ENCODE results near the gene MAPK10. TPM values are rescaled to one million over a fixed set of nuclear protein-coding genes. Genes with fewer than 3 reads are reported as not detected.

Gene MAPK10
- total RNA-seq, 1 experiment from 2014 or later, result 5.2 TPM

GRCh38 chr4:86286726-86287125 is 73.1 kb downstream of the MAPK10 start:
- Mint-ChIP-seq H3K4me1 (0 out of 2 replicates have a peak, but pooled peaks cover 1% of the 10 kb centered on the region), H3K9me3 (no peaks in the 10 kb centered on the region), H3K36me3 (no peaks in the 10 kb centered on the region), H3K27ac (no peak overlapping the region), H3K4me3 (no peak overlapping the region), H3K27me3 (ENCODE audit: low read depth) (no peaks in the 10 kb centered on the region)
- POLR2A ChIA-PET, result no interaction called here
- CTCF ChIA-PET, result no interaction called here
- TF ChIP-seq ZNF416 (CRISPR knock-in tag; IDR thresholded peaks at IDR 0.05) (no peak), ZNF138 (CRISPR knock-in tag; conservative IDR thresholded peaks at IDR 0.05) (no peak), TEAD4 (CRISPR knock-in tag; IDR thresholded peaks at IDR 0.05) (no peak), MYBL2 (CRISPR knock-in tag; IDR thresholded peaks at IDR 0.05) (no peak), NR1H2 (CRISPR knock-in tag; IDR thresholded peaks at IDR 0.05) (no peak), CDX4 (CRISPR knock-in tag; IDR thresholded peaks at IDR 0.05; ENCODE audit: borderline replicate concordance) (no peak), ZBTB21 (CRISPR knock-in tag; IDR thresholded peaks at IDR 0.05; ENCODE audit: borderline replicate concordance) (no peak), ESRRA (CRISPR knock-in tag; IDR thresholded peaks at IDR 0.05; ENCODE audit: borderline replicate concordance) (no peak), E2F1 (CRISPR knock-in tag; IDR thresholded peaks at IDR 0.05) (no peak), CREM (CRISPR knock-in tag; IDR thresholded peaks at IDR 0.05) (no peak), OVOL2 (CRISPR knock-in tag; IDR thresholded peaks at IDR 0.05; ENCODE audit: borderline replicate concordance) (no peak)
- TF ChIP-seq, protein P1, sequence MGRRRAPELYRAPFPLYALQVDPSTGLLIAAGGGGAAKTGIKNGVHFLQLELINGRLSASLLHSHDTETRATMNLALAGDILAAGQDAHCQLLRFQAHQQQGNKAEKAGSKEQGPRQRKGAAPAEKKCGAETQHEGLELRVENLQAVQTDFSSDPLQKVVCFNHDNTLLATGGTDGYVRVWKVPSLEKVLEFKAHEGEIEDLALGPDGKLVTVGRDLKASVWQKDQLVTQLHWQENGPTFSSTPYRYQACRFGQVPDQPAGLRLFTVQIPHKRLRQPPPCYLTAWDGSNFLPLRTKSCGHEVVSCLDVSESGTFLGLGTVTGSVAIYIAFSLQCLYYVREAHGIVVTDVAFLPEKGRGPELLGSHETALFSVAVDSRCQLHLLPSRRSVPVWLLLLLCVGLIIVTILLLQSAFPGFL (CRISPR knock-in tag; IDR thresholded peaks at IDR 0.05; ENCODE audit: borderline replicate concordance), result no peak
- TF ChIP-seq, protein P2, sequence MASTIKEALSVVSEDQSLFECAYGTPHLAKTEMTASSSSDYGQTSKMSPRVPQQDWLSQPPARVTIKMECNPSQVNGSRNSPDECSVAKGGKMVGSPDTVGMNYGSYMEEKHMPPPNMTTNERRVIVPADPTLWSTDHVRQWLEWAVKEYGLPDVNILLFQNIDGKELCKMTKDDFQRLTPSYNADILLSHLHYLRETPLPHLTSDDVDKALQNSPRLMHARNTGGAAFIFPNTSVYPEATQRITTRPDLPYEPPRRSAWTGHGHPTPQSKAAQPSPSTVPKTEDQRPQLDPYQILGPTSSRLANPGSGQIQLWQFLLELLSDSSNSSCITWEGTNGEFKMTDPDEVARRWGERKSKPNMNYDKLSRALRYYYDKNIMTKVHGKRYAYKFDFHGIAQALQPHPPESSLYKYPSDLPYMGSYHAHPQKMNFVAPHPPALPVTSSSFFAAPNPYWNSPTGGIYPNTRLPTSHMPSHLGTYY (CRISPR knock-in tag; IDR thresholded peaks at IDR 0.05), result no peak
- TF ChIP-seq, protein P3, sequence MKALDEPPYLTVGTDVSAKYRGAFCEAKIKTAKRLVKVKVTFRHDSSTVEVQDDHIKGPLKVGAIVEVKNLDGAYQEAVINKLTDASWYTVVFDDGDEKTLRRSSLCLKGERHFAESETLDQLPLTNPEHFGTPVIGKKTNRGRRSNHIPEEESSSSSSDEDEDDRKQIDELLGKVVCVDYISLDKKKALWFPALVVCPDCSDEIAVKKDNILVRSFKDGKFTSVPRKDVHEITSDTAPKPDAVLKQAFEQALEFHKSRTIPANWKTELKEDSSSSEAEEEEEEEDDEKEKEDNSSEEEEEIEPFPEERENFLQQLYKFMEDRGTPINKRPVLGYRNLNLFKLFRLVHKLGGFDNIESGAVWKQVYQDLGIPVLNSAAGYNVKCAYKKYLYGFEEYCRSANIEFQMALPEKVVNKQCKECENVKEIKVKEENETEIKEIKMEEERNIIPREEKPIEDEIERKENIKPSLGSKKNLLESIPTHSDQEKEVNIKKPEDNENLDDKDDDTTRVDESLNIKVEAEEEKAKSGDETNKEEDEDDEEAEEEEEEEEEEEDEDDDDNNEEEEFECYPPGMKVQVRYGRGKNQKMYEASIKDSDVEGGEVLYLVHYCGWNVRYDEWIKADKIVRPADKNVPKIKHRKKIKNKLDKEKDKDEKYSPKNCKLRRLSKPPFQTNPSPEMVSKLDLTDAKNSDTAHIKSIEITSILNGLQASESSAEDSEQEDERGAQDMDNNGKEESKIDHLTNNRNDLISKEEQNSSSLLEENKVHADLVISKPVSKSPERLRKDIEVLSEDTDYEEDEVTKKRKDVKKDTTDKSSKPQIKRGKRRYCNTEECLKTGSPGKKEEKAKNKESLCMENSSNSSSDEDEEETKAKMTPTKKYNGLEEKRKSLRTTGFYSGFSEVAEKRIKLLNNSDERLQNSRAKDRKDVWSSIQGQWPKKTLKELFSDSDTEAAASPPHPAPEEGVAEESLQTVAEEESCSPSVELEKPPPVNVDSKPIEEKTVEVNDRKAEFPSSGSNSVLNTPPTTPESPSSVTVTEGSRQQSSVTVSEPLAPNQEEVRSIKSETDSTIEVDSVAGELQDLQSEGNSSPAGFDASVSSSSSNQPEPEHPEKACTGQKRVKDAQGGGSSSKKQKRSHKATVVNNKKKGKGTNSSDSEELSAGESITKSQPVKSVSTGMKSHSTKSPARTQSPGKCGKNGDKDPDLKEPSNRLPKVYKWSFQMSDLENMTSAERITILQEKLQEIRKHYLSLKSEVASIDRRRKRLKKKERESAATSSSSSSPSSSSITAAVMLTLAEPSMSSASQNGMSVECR (CRISPR knock-in tag; IDR thresholded peaks at IDR 0.05; ENCODE audit: borderline replicate concordance), result no peak
- DNase-seq (ENCODE audit: low spot score) (no peak), ATAC-seq (no peak)

GRCh38 chr4:86283371-86283770 is 76.5 kb downstream of the MAPK10 start:
- ChIA-PET POLR2A (no interaction called here), CTCF (no interaction called here)
- Mint-ChIP-seq H3K27ac (no peak overlapping the region), H3K27me3 (ENCODE audit: low read depth) (no peaks in the 10 kb centered on the region), H3K36me3 (no peaks in the 10 kb centered on the region), H3K9me3 (no peaks in the 10 kb centered on the region), H3K4me3 (no peak overlapping the region), H3K4me1 (0 out of 2 replicates have a peak, but pooled peaks cover 10% of the 10 kb centered on the region)
- ATAC-seq (no peak), DNase-seq (ENCODE audit: low spot score) (no peak)
- TF ChIP-seq ZNF138 (CRISPR knock-in tag; conservative IDR thresholded peaks at IDR 0.05), result no peak
- no peak for TF ChIP-seq ATF6 (CRISPR knock-in tag; IDR thresholded peaks at IDR 0.05)
- TF ChIP-seq NFE2L1 (CRISPR knock-in tag; IDR thresholded peaks at IDR 0.05), result no peak
- TF ChIP-seq SMAD4 (CRISPR knock-in tag; IDR thresholded peaks at IDR 0.05), result no peak
- TF ChIP-seq ZNF423 (CRISPR knock-in tag; IDR thresholded peaks at IDR 0.05), result no peak
- no peak for TF ChIP-seq PRRX2 (CRISPR knock-in tag; IDR thresholded peaks at IDR 0.05)
- TF ChIP-seq KAT7 (CRISPR knock-in tag; IDR thresholded peaks at IDR 0.05; ENCODE audit: borderline replicate concordance), result no peak
- TF ChIP-seq, protein P4, sequence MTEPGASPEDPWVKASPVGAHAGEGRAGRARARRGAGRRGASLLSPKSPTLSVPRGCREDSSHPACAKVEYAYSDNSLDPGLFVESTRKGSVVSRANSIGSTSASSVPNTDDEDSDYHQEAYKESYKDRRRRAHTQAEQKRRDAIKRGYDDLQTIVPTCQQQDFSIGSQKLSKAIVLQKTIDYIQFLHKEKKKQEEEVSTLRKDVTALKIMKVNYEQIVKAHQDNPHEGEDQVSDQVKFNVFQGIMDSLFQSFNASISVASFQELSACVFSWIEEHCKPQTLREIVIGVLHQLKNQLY (CRISPR knock-in tag; IDR thresholded peaks at IDR 0.05), result no peak
- no peak for TF ChIP-seq ESRRA (CRISPR knock-in tag; IDR thresholded peaks at IDR 0.05; ENCODE audit: borderline replicate concordance)

Measured in WTC11 (cell line).